GM12878 (cell line): ENCODE results near the gene THAP3. TPM values are rescaled to one million over a fixed set of nuclear protein-coding genes. Genes with fewer than 3 reads are reported as not detected.

Experiments used
- BACH1 ChIP-seq: fragments of 450-650 bp; IDR thresholded peaks from 2 replicates; pipeline ENCODE4 v1.6.1; 2017; ENCODE audit warnings: mild to moderate bottlenecking, borderline replicate concordance
- BHLHE40 ChIP-seq, 2 experiments: fragments of 450-650 bp in 1 of 2; IDR thresholded peaks; 2 replicates each; pipeline ENCODE4 v1.6.1; 2011 to 2017; ENCODE audit warnings: low read depth in 2 of 2, borderline replicate concordance in 1 of 2, improper control_type of control experiment in 1 of 2, low read length in 1 of 2, mild to moderate bottlenecking in 1 of 2
- E4F1 ChIP-seq: fragments of 450-650 bp; IDR thresholded peaks from 2 replicates; pipeline ENCODE4 v1.6.1; 2018; ENCODE audit warnings: borderline replicate concordance, mild to moderate bottlenecking; ENCODE audit not compliant: partially characterized antibody
- GATAD2B ChIP-seq: fragments of 450-650 bp; conservative IDR thresholded peaks from 2 replicates; pipeline ENCODE4 v1.6.1; 2017; ENCODE audit warnings: low read depth, mild to moderate bottlenecking, moderate library complexity
- NR2F1 ChIP-seq: fragments of 450-650 bp; conservative IDR thresholded peaks from 2 replicates; pipeline ENCODE4 v1.6.1; 2017; ENCODE audit warnings: mild to moderate bottlenecking
- RAD21 ChIP-seq: IDR thresholded peaks from 2 replicates; pipeline ENCODE4 v1.6.1; 2011; ENCODE audit warnings: mild to moderate bottlenecking, low read depth, low read length, moderate library complexity; ENCODE audit not compliant: insufficient read depth
- ZBTB40 ChIP-seq: fragments of 450-650 bp; IDR thresholded peaks from 2 replicates; pipeline ENCODE4 v1.6.1; 2016; ENCODE audit warnings: mild to moderate bottlenecking, moderate library complexity, borderline replicate concordance
- polyA plus RNA-seq, 11 experiments: library from polyadenylated mRNA; depleted of rRNA in 4 of 11; unstranded in 6 of 11; stranded (reverse) in 5 of 11; fragments of >200 nt; fragmentation: Nextera tagmentation in 4 of 11; fragmentation: Illumina TruSeq in 1 of 11; extraction: Ambion mirVana in 4 of 11; extraction: Trizol in 1 of 11; gene quantifications; 1 replicate in 1 of 11; 2 replicates in 10 of 11; pipeline versions ENCODE4 v1.2.1 to v1.2.3, GENCODE V29; 2011 to 2016; ENCODE audit warnings: inconsistent platforms in 2 of 11, missing spikeins in 2 of 11, low read depth in 1 of 11
- total RNA-seq, 4 experiments: library from RNA; depleted of rRNA in 3 of 4; stranded (reverse); fragments of >200 nt in 3 of 4; fragmentation: Illumina TruSeq in 1 of 4; extraction: Trizol in 1 of 4; gene quantifications; 2 replicates each; pipeline versions ENCODE4 v1.2.1 to v1.2.3, GENCODE V29; 2013 to 2021
- TF ChIP-seq, protein P1 (sequence below): fragments of 450-650 bp; formaldehyde crosslinking; IDR thresholded peaks from 2 replicates; pipeline ENCODE4 v1.5.0; 2022; ENCODE audit warnings: mild to moderate bottlenecking, missing genetic modification characterization
- TF ChIP-seq, protein P2 (sequence below): fragments of 450-650 bp; IDR thresholded peaks from 2 replicates; pipeline ENCODE4 v1.6.1; 2017; ENCODE audit warnings: mild to moderate bottlenecking, low read depth, inconsistent platforms; ENCODE audit not compliant: poor library complexity, severe bottlenecking

The THAP3 gene
- total and polyA plus RNA-seq, 10 of the 15 experiments (the other 5 are each of a cell fraction or from before 2014, with no cell fraction given): 1.5 to 19.5 (median 11.9) TPM

DNA sequence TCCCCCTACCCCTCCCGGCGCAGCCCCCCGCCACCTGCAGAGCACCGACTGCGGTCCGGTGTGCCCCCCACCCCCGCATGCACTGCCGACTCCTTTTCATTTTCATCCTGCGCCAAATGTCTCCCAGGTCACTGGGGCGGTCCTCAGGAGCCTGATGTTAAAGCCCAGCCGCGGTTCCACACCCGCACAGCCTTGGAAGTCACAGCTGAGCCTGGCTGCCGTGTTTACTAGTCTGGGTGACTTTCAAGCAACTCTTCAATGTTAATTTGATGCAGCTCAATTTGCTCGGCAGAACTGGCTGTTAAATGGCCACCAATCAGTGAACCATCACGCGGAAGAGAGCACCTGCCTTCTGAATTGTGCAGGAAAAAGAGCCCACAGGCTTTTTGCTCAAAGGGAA, 27.2 kb downstream of the THAP3 start (continued):
- TF ChIP-seq ZBTB40 (no peak), GATAD2B (no peak), NR2F1 (no peak), RAD21 (no peak), BACH1 (no peak), E4F1 (no peak), BHLHE40 (IDR thresholded peaks at IDR 0.05; ENCODE audit: borderline replicate concordance in 1 of 2, low read depth in 2 of 2, low read length in 1 of 2) (no peak)
- TF ChIP-seq, protein P1, sequence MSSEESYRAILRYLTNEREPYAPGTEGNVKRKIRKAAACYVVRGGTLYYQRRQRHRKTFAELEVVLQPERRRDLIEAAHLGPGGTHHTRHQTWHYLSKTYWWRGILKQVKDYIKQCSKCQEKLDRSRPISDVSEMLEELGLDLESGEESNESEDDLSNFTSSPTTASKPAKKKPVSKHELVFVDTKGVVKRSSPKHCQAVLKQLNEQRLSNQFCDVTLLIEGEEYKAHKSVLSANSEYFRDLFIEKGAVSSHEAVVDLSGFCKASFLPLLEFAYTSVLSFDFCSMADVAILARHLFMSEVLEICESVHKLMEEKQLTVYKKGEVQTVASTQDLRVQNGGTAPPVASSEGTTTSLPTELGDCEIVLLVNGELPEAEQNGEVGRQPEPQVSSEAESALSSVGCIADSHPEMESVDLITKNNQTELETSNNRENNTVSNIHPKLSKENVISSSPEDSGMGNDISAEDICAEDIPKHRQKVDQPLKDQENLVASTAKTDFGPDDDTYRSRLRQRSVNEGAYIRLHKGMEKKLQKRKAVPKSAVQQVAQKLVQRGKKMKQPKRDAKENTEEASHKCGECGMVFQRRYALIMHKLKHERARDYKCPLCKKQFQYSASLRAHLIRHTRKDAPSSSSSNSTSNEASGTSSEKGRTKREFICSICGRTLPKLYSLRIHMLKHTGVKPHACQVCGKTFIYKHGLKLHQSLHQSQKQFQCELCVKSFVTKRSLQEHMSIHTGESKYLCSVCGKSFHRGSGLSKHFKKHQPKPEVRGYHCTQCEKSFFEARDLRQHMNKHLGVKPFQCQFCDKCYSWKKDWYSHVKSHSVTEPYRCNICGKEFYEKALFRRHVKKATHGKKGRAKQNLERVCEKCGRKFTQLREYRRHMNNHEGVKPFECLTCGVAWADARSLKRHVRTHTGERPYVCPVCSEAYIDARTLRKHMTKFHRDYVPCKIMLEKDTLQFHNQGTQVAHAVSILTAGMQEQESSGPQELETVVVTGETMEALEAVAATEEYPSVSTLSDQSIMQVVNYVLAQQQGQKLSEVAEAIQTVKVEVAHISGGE (CRISPR knock-in tag): no peak
- TF ChIP-seq, protein P2, sequence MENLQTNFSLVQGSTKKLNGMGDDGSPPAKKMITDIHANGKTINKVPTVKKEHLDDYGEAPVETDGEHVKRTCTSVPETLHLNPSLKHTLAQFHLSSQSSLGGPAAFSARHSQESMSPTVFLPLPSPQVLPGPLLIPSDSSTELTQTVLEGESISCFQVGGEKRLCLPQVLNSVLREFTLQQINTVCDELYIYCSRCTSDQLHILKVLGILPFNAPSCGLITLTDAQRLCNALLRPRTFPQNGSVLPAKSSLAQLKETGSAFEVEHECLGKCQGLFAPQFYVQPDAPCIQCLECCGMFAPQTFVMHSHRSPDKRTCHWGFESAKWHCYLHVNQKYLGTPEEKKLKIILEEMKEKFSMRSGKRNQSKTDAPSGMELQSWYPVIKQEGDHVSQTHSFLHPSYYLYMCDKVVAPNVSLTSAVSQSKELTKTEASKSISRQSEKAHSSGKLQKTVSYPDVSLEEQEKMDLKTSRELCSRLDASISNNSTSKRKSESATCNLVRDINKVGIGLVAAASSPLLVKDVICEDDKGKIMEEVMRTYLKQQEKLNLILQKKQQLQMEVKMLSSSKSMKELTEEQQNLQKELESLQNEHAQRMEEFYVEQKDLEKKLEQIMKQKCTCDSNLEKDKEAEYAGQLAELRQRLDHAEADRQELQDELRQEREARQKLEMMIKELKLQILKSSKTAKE: no peak
- TF ChIP-seq, all 136 proteins: peak for 0
